Left lung (tissue), 10 donors: ENCODE results near the gene FGF1. TPM values are rescaled to one million over a fixed set of nuclear protein-coding genes. Genes with fewer than 3 reads are reported as not detected.
A peak's percentile ranks its signal among the peaks of the same experiment; 100 is the strongest.

Experiments used
- ATAC-seq: fragments of 200-7000 bp; cut with Tn5 transposase; one replicate; pipeline ENCODE4 v1.9.1; 2020; ENCODE audit warnings: moderate library complexity
- DNase-seq, 4 donors: peaks; one replicate each; pipeline ENCODE4 v3.0.0-alpha.2; 2013 to 2020
- H3K27ac ChIP-seq, 2 donors: fragments of 200-600 bp; sonication (generic) in 1 of 2; one replicate each; pipeline versions ENCODE4 v1.5.0 to v1.8.0; 2020 to 2021
- H3K27me3 ChIP-seq, 2 donors: fragments of 200-600 bp; sonication (generic) in 1 of 2; one replicate each; pipeline versions ENCODE4 v1.5.0 to v1.8.0; 2020 to 2021
- H3K36me3 ChIP-seq, 2 donors: fragments of 200-600 bp; sonication (generic) in 1 of 2; one replicate each; pipeline versions ENCODE4 v1.5.0 to v1.8.0; 2020 to 2021
- H3K4me1 ChIP-seq, 2 donors: fragments of 200-600 bp; one replicate each; pipeline ENCODE4 v1.8.0; 2021
- H3K4me3 ChIP-seq, 2 donors: fragments of 200-600 bp; sonication (generic) in 1 of 2; one replicate each; pipeline versions ENCODE4 v1.5.0 to v1.8.0; 2020 to 2021; ENCODE audit warnings: mild to moderate bottlenecking in 1 of 2
- H3K9me3 ChIP-seq, 2 donors: fragments of 200-600 bp; sonication (generic) in 1 of 2; one replicate each; pipeline versions ENCODE4 v1.5.0 to v1.8.0; 2020 to 2021
- CTCF ChIP-seq, 2 donors: fragments of 200-600 bp; sonication (generic) in 1 of 2; IDR thresholded peaks; one replicate each; pipeline versions ENCODE4 v1.5.0 to v1.8.0; 2021; ENCODE audit warnings: antibody characterized with exemption in 2 of 2
- intact Hi-C, 2 donors: fragments of 100-400 bp; cut with DNase I; formaldehyde crosslinking; loops; one replicate each; pipeline versions ENCODE4 v1.11.2 to v1.14.2; 2022
- polyA plus RNA-seq, 6 donors: library from polyadenylated mRNA; unstranded; fragments of 120-200 nt; gene quantifications; one replicate each; pipeline ENCODE4 v1.2.1, GENCODE V29; 2013; ENCODE audit not compliant: insufficient read length in 6 of 6
- total RNA-seq, 2 donors: library from RNA; stranded (reverse); fragmentation: NEBNext Ultra II Directional; extraction: Animal tissue kit (Norgen Biotek cat#: 25700); gene quantifications; one replicate each; pipeline ENCODE4 v1.2.1, GENCODE V29; 2021
- donor health status: DM: no; HTN: yes; CAD: no.
- donor health status: DM: no; HTN: no; CAD: no.

The FGF1 gene
- total and polyA plus RNA-seq, 8 donors: 0.41 to 1.9 (median 1.4) TPM

GRCh38 chr5:142724821-142725220 is 38.9 kb upstream of the FGF1 start:
- no peak for ATAC-seq
- intact Hi-C loops: no loop called here

GRCh38 chr5:142722896-142723295 is 37.0 kb upstream of the FGF1 start:
- TF ChIP-seq CTCF (IDR thresholded peaks at IDR 0.05): no peak
- Histone ChIP-seq H3K27ac (no peak overlapping the region), H3K4me3 (no peak overlapping the region), H3K27me3 (peaks cover 0 to 5% of the 10 kb centered on the region in 2 donors), H3K36me3 (no peaks in the 10 kb centered on the region), H3K4me1 (peaks cover 0 to 24% of the 10 kb centered on the region in 2 donors), H3K9me3 (no peaks in the 10 kb centered on the region)
- DNase-seq (no peak), ATAC-seq (no peak)
- intact Hi-C loops: no loop called here

More at GRCh38 chr5:142724821-142725220, 38.9 kb upstream of the FGF1 start:
- no peaks in the 10 kb centered on the region for H3K36me3 ChIP-seq
- H3K4me3 ChIP-seq: no peak overlapping the region
- H3K27ac ChIP-seq: no peak overlapping the region
- no peak for DNase-seq
- H3K4me1 ChIP-seq: peaks cover 0 to 25% of the 10 kb centered on the region in 2 donors
- no peaks in the 10 kb centered on the region for H3K9me3 ChIP-seq
- peaks cover 0 to 3% of the 10 kb centered on the region in 2 donors for H3K27me3 ChIP-seq
- no peak for TF ChIP-seq CTCF (IDR thresholded peaks at IDR 0.05)

GRCh38 chr5:142722146-142722545 is 36.3 kb upstream of the FGF1 start:
- Histone ChIP-seq H3K9me3 (no peaks in the 10 kb centered on the region), H3K4me3 (no peak overlapping the region), H3K27ac (no peak overlapping the region), H3K36me3 (no peaks in the 10 kb centered on the region), H3K4me1 (peaks cover 0 to 26% of the 10 kb centered on the region in 2 donors), H3K27me3 (peaks cover 0 to 5% of the 10 kb centered on the region in 2 donors)
- intact Hi-C loops: no loop called here
- TF ChIP-seq CTCF (IDR thresholded peaks at IDR 0.05): no peak
- DNase-seq (no peak), ATAC-seq (no peak)

- ATAC-seq: peak; percentile 35
- TF ChIP-seq CTCF (IDR thresholded peaks at IDR 0.05): no peak
- intact Hi-C loops: no loop called here
- no peaks in the 10 kb centered on the region for H3K9me3 ChIP-seq
- H3K4me1 ChIP-seq: peaks cover 0 to 16% of the 10 kb centered on the region in 2 donors
- H3K27ac ChIP-seq: no peak overlapping the region
- no peak overlapping the region for H3K4me3 ChIP-seq
- peaks cover 0 to 5% of the 10 kb centered on the region in 2 donors for H3K27me3 ChIP-seq
- no peaks in the 10 kb centered on the region for H3K36me3 ChIP-seq
- DNase-seq: no peak
Observed at GRCh38 chr5:142720641-142721271, 34.9 kb upstream of the FGF1 start.

GRCh38 chr5:142719836-142720370 is 34.0 kb upstream of the FGF1 start:
- TF ChIP-seq CTCF (IDR thresholded peaks at IDR 0.05): no peak
- no peak for ATAC-seq
- no peak for DNase-seq
- no peaks in the 10 kb centered on the region for H3K36me3 ChIP-seq
- no peak overlapping the region for H3K27ac ChIP-seq
- no peaks in the 10 kb centered on the region for H3K9me3 ChIP-seq
- peaks cover 0 to 9% of the 10 kb centered on the region in 2 donors for H3K4me1 ChIP-seq
- H3K27me3 ChIP-seq: peaks cover 0 to 5% of the 10 kb centered on the region in 2 donors
- intact Hi-C loops: loop anchor here in 1 of 2 donors (2.0 kb wide), 1 partner anchor 161 kb away; no protein-coding TSS in a partner anchor
- no peak overlapping the region for H3K4me3 ChIP-seq
